Astrocyte (in vitro differentiated cells and primary cell): ENCODE results near the gene OTOGL.

ENCODE experiments used
- EZH2 ChIP-seq: IDR thresholded peaks from 2 replicates; pipeline ENCODE4 v1.6.1; 2012; ENCODE audit warnings: mild to moderate bottlenecking, low read length, inconsistent platforms; ENCODE audit not compliant: insufficient read depth
- TF ChIP-seq, protein P1 (sequence below): IDR thresholded peaks from 2 replicates; pipeline ENCODE4 v1.5.1; 2011; ENCODE audit warnings: low read depth, mild to moderate bottlenecking, inconsistent platforms, low read length, moderate library complexity; ENCODE audit not compliant: insufficient read depth

DNA sequence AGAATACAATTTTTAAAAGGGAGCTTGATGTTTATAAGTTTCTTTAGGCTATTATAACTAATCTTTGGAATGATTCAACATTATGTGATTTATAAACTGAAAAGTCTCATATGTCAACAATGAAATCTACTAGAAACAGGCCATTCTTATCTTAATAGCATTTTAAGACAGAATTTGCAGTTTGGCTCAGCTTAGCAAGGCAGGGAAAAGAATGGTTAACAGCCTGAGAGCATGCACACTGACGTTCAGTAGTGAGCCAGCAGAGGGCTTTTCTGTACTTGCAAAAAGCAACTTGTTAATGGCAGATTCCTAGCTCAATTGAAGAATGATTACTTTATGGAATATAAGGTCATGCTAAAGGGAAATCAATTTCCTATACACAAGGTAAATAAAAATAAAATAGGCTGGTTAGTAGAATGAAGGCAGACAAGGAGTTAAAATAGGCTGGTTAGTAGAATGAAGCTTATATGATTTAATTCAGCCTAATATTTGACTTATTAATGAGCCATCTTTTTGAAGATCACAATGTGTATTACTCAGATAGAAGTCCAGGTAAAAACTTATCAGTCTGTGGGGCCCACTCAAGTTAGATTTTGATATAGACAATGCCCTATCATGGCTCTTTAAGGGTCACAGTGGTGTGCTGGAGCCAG is 95.9 kb downstream of the OTOGL start:
- TF ChIP-seq, protein P1, sequence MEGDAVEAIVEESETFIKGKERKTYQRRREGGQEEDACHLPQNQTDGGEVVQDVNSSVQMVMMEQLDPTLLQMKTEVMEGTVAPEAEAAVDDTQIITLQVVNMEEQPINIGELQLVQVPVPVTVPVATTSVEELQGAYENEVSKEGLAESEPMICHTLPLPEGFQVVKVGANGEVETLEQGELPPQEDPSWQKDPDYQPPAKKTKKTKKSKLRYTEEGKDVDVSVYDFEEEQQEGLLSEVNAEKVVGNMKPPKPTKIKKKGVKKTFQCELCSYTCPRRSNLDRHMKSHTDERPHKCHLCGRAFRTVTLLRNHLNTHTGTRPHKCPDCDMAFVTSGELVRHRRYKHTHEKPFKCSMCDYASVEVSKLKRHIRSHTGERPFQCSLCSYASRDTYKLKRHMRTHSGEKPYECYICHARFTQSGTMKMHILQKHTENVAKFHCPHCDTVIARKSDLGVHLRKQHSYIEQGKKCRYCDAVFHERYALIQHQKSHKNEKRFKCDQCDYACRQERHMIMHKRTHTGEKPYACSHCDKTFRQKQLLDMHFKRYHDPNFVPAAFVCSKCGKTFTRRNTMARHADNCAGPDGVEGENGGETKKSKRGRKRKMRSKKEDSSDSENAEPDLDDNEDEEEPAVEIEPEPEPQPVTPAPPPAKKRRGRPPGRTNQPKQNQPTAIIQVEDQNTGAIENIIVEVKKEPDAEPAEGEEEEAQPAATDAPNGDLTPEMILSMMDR, result peak; percentile 84
- no peak for TF ChIP-seq EZH2
